IMR-90 (cell line): ENCODE measurements around the gene MSN. TPM values are rescaled to one million over a fixed set of nuclear protein-coding genes. Genes with fewer than 3 reads are reported as not detected.
"Not testable (repeated sequence)": the region's sequence is repeated elsewhere in the genome, so short reads cannot be mapped to it uniquely, and the experiment has no call there.

Source experiments
- ATAC-seq: fragments of 200-7000 bp; cut with Tn5 transposase; 2 replicates; pipeline ENCODE4 v1.9.1; 2020; ENCODE audit warnings: low read depth, mild to moderate bottlenecking, moderate library complexity
- BruUV-seq: library from RNA; stranded (reverse); fragments of 400-500 nt; replicated peaks from 2 replicates; lab custom pipeline; 2021; lab: Mats Ljungman, UMichigan
- CTCF ChIA-PET: fragments of 300-600 bp; formaldehyde crosslinking; extraction: SDS; loops from one replicate; lab custom pipeline; 2021; ENCODE audit warnings: antibody characterized with exemption; lab: Yijun Ruan, JAX
- POLR2A ChIA-PET: fragments of 300-600 bp; sonication (Branson Sonifier 250); formaldehyde crosslinking; loops from one replicate; lab custom pipeline; 2022; ENCODE audit warnings: antibody characterized with exemption; ENCODE audit not compliant: unreplicated experiment; lab: Charles Lee
- DNase-seq: peaks from one replicate; pipeline ENCODE4 v3.0.0; 2013
- H2AFZ ChIP-seq: replicated peaks from 2 replicates; pipeline ENCODE3; 2013; ENCODE audit warnings: low read length, mild to moderate bottlenecking; ENCODE audit not compliant: poor library complexity
- H2AK5ac ChIP-seq: 2 replicates; pipeline ENCODE4 v1.6.1; 2013; ENCODE audit warnings: low read depth, low read length, inconsistent platforms
- H2AK9ac ChIP-seq: replicated peaks from 2 replicates; pipeline ENCODE3; 2013; ENCODE audit warnings: mild to moderate bottlenecking, low read depth, low read length, moderate library complexity; ENCODE audit not compliant: poor library complexity
- H2BK120ac ChIP-seq: 2 replicates; pipeline ENCODE4 v1.6.1; 2013; ENCODE audit warnings: low read depth, low read length, inconsistent platforms
- H2BK15ac ChIP-seq: 3 replicates; pipeline ENCODE4 v1.6.1; 2013; ENCODE audit warnings: low read depth, low read length, inconsistent platforms
- H2BK20ac ChIP-seq: 2 replicates; pipeline ENCODE4 v1.6.1; 2013; ENCODE audit warnings: low read depth, mild to moderate bottlenecking, inconsistent platforms, low read length, moderate library complexity
- H2BK5ac ChIP-seq: 2 replicates; pipeline ENCODE4 v1.6.1; 2013; ENCODE audit warnings: mild to moderate bottlenecking, low read depth, low read length, inconsistent platforms; ENCODE audit not compliant: poor library complexity, severe bottlenecking
- H3K14ac ChIP-seq: replicated peaks from 2 replicates; pipeline ENCODE4 v1.6.1; 2013; ENCODE audit warnings: low read depth, low read length, inconsistent platforms
- H3K18ac ChIP-seq: 2 replicates; pipeline ENCODE4 v1.6.1; 2013; ENCODE audit warnings: low read depth, low read length, control low read depth
- H3K23ac ChIP-seq: 2 replicates; pipeline ENCODE4 v1.6.1; 2013; ENCODE audit warnings: low read depth, low read length, inconsistent platforms
- H3K27ac ChIP-seq: 2 replicates; pipeline ENCODE4 v1.5.1; 2013; ENCODE audit warnings: mild to moderate bottlenecking, control low read depth, low read length; ENCODE audit not compliant: insufficient read depth
- H3K27me3 ChIP-seq: 2 replicates; pipeline ENCODE4 v1.6.1; 2013; ENCODE audit warnings: low read length; ENCODE audit not compliant: control insufficient read depth, insufficient read depth
- H3K36me3 ChIP-seq: 2 replicates; pipeline ENCODE4 v1.6.1; 2013; ENCODE audit warnings: low read length, mixed read lengths; ENCODE audit not compliant: control insufficient read depth, insufficient read depth
- H3K4ac ChIP-seq: 2 replicates; pipeline ENCODE4 v1.6.1; 2013; ENCODE audit warnings: low read depth, low read length, inconsistent platforms
- H3K4me1 ChIP-seq: 2 replicates; pipeline ENCODE4 v1.6.1; 2013; ENCODE audit warnings: low read length, mixed read lengths; ENCODE audit not compliant: control insufficient read depth, insufficient read depth
- H3K4me2 ChIP-seq: 2 replicates; pipeline ENCODE4 v1.6.1; 2013; ENCODE audit warnings: low read depth, mild to moderate bottlenecking, control low read depth, low read length, moderate library complexity
- H3K4me3 ChIP-seq: 2 replicates; pipeline ENCODE4 v1.5.1; 2013; ENCODE audit warnings: low read depth, mild to moderate bottlenecking, control low read depth, low read length, moderate library complexity; ENCODE audit not compliant: insufficient read depth
- H3K56ac ChIP-seq: 2 replicates; pipeline ENCODE4 v1.6.1; 2013; ENCODE audit warnings: low read length, inconsistent platforms; ENCODE audit not compliant: insufficient read depth; ENCODE audit errors: extremely low read depth
- H3K79me1 ChIP-seq, 2 experiments: 2 replicates each; pipeline ENCODE4 v1.6.1; 2013; ENCODE audit warnings: low read length in 2 of 2, inconsistent platforms in 1 of 2, low read depth in 1 of 2
- H3K9ac ChIP-seq: 2 replicates; pipeline ENCODE4 v1.6.1; 2013; ENCODE audit warnings: low read depth, low read length, control low read depth
- H3K9me1 ChIP-seq: 2 replicates; pipeline ENCODE4 v1.6.1; 2013; ENCODE audit warnings: low read length, inconsistent platforms; ENCODE audit not compliant: insufficient read depth
- H3K9me3 ChIP-seq: 2 replicates; pipeline ENCODE4 v1.6.1; 2013; ENCODE audit warnings: low read length; ENCODE audit not compliant: control insufficient read depth, insufficient read depth
- H4K20me1 ChIP-seq: 2 replicates; pipeline ENCODE4 v1.6.1; 2013; ENCODE audit warnings: low read length, inconsistent platforms; ENCODE audit not compliant: insufficient read depth
- H4K5ac ChIP-seq: 2 replicates; pipeline ENCODE4 v1.6.1; 2013; ENCODE audit warnings: mild to moderate bottlenecking, low read depth, low read length, control low read depth
- H4K8ac ChIP-seq, 2 experiments: 2 replicates each; pipeline ENCODE4 v1.6.1; 2013; ENCODE audit warnings: low read depth in 2 of 2, low read length in 2 of 2, control low read depth in 1 of 2, inconsistent platforms in 1 of 2
- H4K91ac ChIP-seq: 2 replicates; pipeline ENCODE4 v1.6.1; 2013; ENCODE audit warnings: low read depth, low read length, inconsistent platforms; ENCODE audit not compliant: insufficient read depth
- WGBS, 2 experiments: methylation state at CpG; one replicate each; pipeline versions ENCODE4 v1.1.5 to v1.1.7; 2013; ENCODE audit warnings: missing lambda C conversion rate in 2 of 2; ENCODE audit not compliant: insufficient read length in 1 of 2; ENCODE audit errors: extremely low coverage in 2 of 2; 5-methylcytosine and 5-hydroxymethylcytosine counted together
- dilution Hi-C: fragments of 300-500 bp; cut with HindIII; formaldehyde crosslinking; loops from one replicate; pipeline ENCODE4 v1.14.3; 2018; ENCODE audit warnings: low sequenced_read_pairs; ENCODE audit not compliant: unreplicated experiment
- in situ Hi-C: fragments of 300-500 bp; cut with MboI; formaldehyde crosslinking; loops from 3 replicates; pipeline ENCODE4 v1.14.3; 2019; ENCODE audit warnings: low sequenced_read_pairs, inconsistent platforms, mixed read lengths
- intact Hi-C: fragments of 100-400 bp; cut with micrococcal nuclease; formaldehyde crosslinking; loops from 2 replicates; pipeline ENCODE4 v1.10.0; 2022
- polyA plus RNA-seq, 3 experiments: library from polyadenylated mRNA; depleted of rRNA; stranded (reverse); fragments of >200 nt; gene quantifications; 2 replicates each; pipeline ENCODE4 v1.2.3, GENCODE V29; 2012; ENCODE audit warnings: low replicate concordance in 1 of 3
- total RNA-seq: library from RNA; depleted of rRNA; stranded (reverse); fragments of >200 nt; gene quantifications from 2 replicates; pipeline ENCODE4 v1.2.3, GENCODE V29; 2012

The MSN gene
- total and polyA plus RNA-seq, 2 of the 4 experiments (the other 2 are of a cell fraction) = 422 to 619 TPM

DNA sequence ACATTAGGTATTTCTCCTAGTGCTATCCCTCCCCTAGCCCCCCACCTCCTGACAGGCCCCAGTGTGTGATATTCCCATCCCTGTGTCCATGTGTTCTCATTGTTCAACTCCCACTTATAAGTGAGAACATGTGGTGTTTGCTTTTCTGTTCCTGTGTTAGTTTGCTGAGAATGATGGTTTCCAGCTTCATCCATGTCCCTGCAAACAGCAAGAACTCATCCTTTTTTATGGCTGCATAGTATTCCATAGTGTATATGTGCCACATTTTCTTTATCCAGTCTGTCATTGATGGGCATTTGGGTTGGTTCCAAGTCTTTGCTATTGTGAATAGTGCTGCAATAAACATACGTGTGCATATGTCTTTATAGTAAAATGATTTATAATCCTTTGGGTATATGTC, 92.1 kb downstream of the MSN start:
- ATAC-seq, H2BK120ac ChIP-seq, H3K4me1 ChIP-seq, H4K91ac ChIP-seq, in situ Hi-C loops, H3K9ac ChIP-seq, H2BK5ac ChIP-seq, H3K4ac ChIP-seq, H3K9me3 ChIP-seq, H4K5ac ChIP-seq, H2BK20ac ChIP-seq, H3K79me1 ChIP-seq, DNase-seq, BruUV-seq, dilution Hi-C loops, H3K4me2 ChIP-seq, H4K8ac ChIP-seq, H3K56ac ChIP-seq, POLR2A ChIA-PET, H3K23ac ChIP-seq, intact Hi-C loops, H4K20me1 ChIP-seq, H3K27ac ChIP-seq, H2AFZ ChIP-seq, H2AK9ac ChIP-seq, H3K27me3 ChIP-seq, H3K36me3 ChIP-seq, H2BK15ac ChIP-seq, H3K14ac ChIP-seq, H3K9me1 ChIP-seq, H2AK5ac ChIP-seq, H3K18ac ChIP-seq, CTCF ChIA-PET, H3K4me3 ChIP-seq: not testable (repeated sequence)
- no CpG with 5 or more reads among the region's 1 CpG for WGBS, 2 experiments
